HG03439 (cell line): ENCODE data around the gene YEATS4.

Experiments used
- ATAC-seq: cut with Tn5 transposase; IDR thresholded peaks from one replicate; pipeline ENCODE4 v1.9.1; 2021; ENCODE audit warnings: mild to moderate bottlenecking, moderate library complexity; ENCODE audit not compliant: unreplicated experiment

Gene YEATS4

GRCh38 chr12:69341328-69341727 is 18.2 kb upstream of the YEATS4 start:
- ATAC-seq = no peak

DNA sequence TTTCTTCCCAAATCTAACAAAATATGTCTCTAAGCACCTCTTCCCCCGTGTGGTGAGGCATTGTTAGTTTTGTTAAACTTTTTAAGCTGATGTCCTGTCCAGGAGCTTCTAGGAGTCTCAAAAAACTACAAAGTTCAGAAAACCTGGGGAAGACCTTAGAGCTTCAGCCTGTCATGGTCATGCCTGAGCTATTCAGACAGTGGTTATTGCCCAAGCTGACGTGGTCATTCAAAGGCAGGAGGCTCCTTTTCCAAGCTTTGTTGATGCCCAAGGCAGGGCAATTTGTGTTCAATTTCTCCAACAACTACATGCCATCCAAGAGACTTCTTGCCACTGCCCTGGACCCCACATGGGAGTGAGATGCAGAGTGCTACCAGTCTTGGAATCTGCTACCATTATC is 17.1 kb upstream of the YEATS4 start:
- no peak for ATAC-seq

DNA sequence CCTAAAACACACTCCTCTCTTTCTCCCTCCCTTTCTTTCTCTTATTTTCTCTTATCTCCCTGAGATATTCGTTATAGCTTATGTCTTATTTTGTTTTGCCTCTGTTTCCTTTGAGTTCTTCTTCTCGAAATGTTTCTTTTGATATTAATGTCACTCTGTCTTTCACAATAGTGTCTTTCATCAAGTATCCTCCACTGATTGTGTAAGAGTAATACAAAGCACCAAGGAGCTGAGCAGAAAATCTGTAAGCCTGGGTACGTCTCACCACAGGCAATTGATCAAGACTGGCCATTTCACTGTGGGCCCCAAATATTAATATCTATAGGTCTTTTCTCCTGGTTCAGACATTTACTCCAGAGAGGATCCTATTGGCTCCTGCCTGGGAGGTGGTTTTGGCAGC is 16.2 kb upstream of the YEATS4 start:
- ATAC-seq = no peak

DNA sequence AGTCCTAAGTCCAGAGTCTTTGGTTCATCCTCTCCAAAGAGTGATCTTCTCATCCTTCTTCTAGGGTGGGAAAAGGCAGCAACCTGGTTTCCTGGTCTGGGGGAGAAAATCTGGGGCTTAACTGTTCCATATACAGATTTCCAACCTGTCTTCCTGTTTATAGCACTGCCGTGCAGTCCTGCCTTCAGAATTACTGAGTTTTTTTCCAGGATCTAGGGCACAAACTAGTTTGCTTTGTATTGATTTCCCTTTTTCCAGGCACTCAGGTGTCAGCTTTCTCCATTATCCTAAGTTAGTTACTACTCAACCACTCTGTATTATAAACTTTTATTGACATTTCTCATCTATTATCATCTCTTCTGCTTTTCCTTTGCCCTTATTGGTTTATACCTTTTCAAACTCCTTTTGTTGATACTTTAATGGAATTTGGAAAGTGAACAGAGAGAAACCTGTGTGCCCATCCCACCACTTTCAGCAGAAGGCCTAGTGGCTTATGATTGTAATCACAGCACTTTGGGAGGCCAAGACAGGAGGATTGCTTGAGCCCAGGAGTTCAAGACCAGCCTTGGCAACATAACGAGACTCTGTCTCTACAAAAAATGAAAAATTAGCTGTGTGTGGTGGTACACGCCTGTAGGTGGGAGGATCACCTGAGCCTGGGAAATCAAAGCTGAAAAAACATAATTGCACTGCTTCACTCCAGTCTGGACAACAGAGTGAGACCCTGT is 15.5 kb upstream of the YEATS4 start:
- ATAC-seq = no peak

- no peak for ATAC-seq
Observed at GRCh38 chr12:69345077-69345476, 14.5 kb upstream of the YEATS4 start.

- ATAC-seq = no peak
Observed at GRCh38 chr12:69345742-69346141, 13.8 kb upstream of the YEATS4 start.

- ATAC-seq = no peak
Observed at GRCh38 chr12:69348162-69348938, 11.2 kb upstream of the YEATS4 start, which contains the start of gene LYZ. Gene LYZ, plus strand, starts transcription at chr12:69348381. Its CDS starts 28 bp downstream, at chr12:69348409.

DNA sequence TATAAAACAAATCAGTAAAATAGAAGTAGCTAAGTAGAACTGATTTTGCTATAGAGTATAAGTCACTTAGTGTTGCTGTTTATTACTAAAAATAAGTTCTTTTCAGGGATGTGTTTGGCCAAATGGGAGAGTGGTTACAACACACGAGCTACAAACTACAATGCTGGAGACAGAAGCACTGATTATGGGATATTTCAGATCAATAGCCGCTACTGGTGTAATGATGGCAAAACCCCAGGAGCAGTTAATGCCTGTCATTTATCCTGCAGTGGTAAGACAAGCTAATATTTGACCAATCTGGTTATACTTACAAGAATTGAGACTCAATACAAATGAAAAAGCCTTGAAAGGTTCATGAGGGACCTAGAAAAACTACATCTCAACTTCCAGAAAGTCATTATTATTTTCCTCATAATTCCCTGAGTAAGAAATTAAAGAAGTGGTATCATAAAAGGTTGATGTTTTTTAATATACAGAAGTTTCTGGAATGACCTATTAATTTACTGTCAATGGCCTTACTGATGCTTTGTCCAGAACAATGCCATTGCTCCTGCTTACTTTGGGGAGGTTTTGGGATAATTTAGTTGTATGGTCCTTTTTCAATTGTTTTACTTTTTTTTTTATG is 9.4 kb upstream of the YEATS4 start:
- ATAC-seq = no peak

- ATAC-seq = no peak
Observed at GRCh38 chr12:69350777-69351176, 8.8 kb upstream of the YEATS4 start.

DNA sequence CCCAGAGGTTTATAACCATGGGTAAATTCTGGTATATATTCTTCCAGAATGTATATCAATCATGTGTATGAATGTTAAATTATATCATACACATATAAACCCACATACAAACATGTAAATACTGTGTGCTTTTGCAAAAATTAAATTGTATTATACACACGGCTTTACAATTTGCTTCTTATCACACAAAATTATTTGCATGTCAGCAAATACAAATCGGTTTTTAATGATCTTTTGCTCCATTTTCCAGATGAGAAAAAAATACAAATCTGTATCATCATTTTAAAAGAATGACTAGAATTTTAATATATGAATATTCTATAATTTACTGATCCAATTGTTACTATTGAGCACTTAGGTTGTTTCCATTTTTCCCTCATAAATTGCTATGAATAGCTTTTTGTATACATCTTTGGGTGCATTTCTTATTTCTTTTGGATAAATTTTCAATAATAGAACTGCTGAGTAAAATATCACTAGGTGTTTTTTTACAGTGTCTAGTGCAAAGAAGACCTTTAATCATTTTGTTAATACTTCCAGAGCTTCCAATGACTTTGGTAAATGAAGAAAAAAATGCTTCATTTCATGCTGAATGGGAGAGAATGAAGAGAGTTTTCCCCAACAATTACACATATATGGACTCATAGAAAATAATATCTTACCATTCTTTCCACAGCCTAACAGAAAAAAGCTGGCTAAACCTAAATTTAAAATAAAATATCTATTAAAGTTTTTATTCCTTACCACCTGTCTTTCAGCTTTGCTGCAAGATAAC is 7.9 kb upstream of the YEATS4 start:
- no peak for ATAC-seq

GRCh38 chr12:69352904-69353303 is 6.6 kb upstream of the YEATS4 start:
- no peak for ATAC-seq

GRCh38 chr12:69354172-69354555 is 5.4 kb upstream of the YEATS4 start:
- no peak for ATAC-seq

GRCh38 chr12:69354556-69355187 is 4.9 kb upstream of the YEATS4 start:
- ATAC-seq = no peak

- no peak for ATAC-seq
Observed at GRCh38 chr12:69355363-69356028, 4.0 kb upstream of the YEATS4 start.

- ATAC-seq = no peak
Observed at GRCh38 chr12:69360348-69360672, 767 bp downstream of the YEATS4 start.

- no peak for ATAC-seq
Observed at GRCh38 chr12:69366796-69367195, 7.3 kb downstream of the YEATS4 start.

DNA sequence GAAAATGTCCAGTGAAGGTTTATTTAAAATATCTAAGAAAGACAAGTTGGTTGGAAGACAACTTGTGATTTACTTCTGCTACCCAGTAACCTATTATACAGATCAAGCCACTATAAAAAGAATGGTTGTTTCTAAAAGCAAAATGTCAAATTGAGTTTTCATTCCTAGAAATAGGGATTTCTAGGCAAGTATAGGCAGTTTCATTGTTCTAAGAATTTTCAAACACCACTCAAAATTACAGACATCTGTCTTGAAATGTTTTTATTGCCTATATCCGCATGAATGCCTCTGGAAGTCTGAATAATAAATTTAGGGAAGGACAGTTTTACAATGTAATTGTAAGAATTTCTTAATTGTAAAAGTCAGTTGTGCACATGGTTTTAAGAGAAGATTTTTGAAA is 8.6 kb downstream of the YEATS4 start:
- ATAC-seq = no peak

DNA sequence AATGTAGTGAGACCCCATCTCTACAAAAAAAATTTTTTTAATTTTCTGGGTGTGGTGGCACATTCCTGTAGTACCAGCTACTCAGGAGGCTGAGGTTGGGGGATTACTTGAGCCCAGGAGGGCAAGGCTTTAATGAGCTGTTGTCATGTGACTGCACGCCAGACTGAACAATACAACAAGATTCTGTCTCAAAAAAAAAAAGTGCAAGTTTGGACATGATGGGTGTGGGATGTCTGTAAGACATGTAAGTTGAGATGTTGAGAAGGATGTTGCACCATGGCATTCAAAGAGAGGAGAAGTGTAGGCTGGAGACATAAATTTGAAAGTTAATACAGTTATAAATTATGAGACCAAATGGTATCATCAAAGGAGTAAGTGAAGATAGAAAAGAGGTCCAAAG is 23.5 kb downstream of the YEATS4 start:
- ATAC-seq = no peak

DNA sequence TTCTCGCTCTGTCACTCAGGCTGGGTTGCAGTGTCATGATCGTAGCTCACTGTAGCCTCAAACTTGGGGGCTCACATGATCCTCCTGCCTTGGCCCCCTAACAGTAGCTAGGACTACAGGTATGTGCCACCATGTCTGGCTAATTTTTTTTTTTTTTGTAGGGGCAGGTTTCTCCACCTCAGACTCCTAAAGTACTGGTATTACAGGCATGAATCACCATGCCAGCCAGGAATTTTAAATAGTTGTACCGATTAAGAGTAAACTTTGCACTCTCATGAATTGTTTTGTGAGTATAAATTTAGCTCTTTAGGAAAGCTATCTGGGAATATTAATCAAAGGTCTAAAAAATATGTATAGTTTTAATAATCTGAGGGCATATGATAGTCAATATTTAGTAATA is 25.5 kb downstream of the YEATS4 start:
- ATAC-seq = no peak

GRCh38 chr12:69386921-69387320 is 27.4 kb downstream of the YEATS4 start:
- no peak for ATAC-seq
